GM20000 (cell line): ENCODE results near the gene GPR25.
A peak's percentile ranks its signal among the peaks of the same experiment; 100 is the strongest.

Source experiments
- DNase-seq: peaks from one replicate; pipeline ENCODE4 v3.0.0; 2012; ENCODE audit warnings: low spot score
- CTCF ChIP-seq: IDR thresholded peaks from 2 replicates; pipeline ENCODE4 v1.5.1; 2012; ENCODE audit warnings: mild to moderate bottlenecking, control low read depth; ENCODE audit errors: extremely low read depth, missing control alignments

The GPR25 gene

GRCh38 chr1:200872446-200873115 lies at the start of gene GPR25:
GPR25 (plus strand) TSS chr1:200872981; CDS start chr1:200873038, 57 bp downstream.
- TF ChIP-seq CTCF, result no peak

GRCh38 chr1:200831091-200831490 lies 41.7 kb upstream of the GPR25 start:
- no peak for DNase-seq

More at GRCh38 chr1:200872446-200873115, at the start of gene GPR25:
- no peak for DNase-seq

GRCh38 chr1:200834383-200834782 lies 38.4 kb upstream of the GPR25 start:
- no peak for TF ChIP-seq CTCF
- DNase-seq, result no peak

More at GRCh38 chr1:200831091-200831490, 41.7 kb upstream of the GPR25 start:
- no peak for TF ChIP-seq CTCF

- no peak for DNase-seq
- TF ChIP-seq CTCF, result no peak
Measured at GRCh38 chr1:200836213-200836612, 36.6 kb upstream of the GPR25 start.

- TF ChIP-seq CTCF, result no peak
- peak; percentile 8 for DNase-seq
Measured at GRCh38 chr1:200837931-200838571, 34.7 kb upstream of the GPR25 start.

GRCh38 chr1:200838676-200839445 lies 33.9 kb upstream of the GPR25 start:
- no peak for TF ChIP-seq CTCF
- no peak for DNase-seq

GRCh38 chr1:200845360-200845759 lies 27.4 kb upstream of the GPR25 start:
- TF ChIP-seq CTCF, result no peak
- DNase-seq, result no peak
